GM23338 (cell line): ENCODE results near the gene ZNF516. TPM values are rescaled to one million over a fixed set of nuclear protein-coding genes. Genes with fewer than 3 reads are reported as not detected.

Experiments
- ATAC-seq: fragments of 200-7000 bp; cut with Tn5 transposase; 3 replicates; pipeline ENCODE4 v1.9.1; 2020
- DNase-seq: peaks from one replicate; pipeline ENCODE4 v3.0.0-alpha.2; 2015; ENCODE audit warnings: low spot score
- H2AFZ ChIP-seq: fragments of 200-600 bp; sonication (generic); 2 replicates; pipeline ENCODE4 v1.8.0; 2016; ENCODE audit warnings: antibody characterized with exemption, mild to moderate bottlenecking, moderate library complexity
- H3F3A ChIP-seq: fragments of 200-600 bp; sonication (generic); replicated peaks from 2 replicates; pipeline ENCODE4 v1.8.0; 2017; ENCODE audit warnings: antibody characterized with exemption, mixed run types, low read depth
- H3K27ac ChIP-seq: fragments of 200-600 bp; sonication (generic); 2 replicates; pipeline ENCODE4 v1.6.1; 2016; ENCODE audit warnings: low read depth
- H3K27me3 ChIP-seq: fragments of 200-600 bp; sonication (generic); 2 replicates; pipeline ENCODE4 v1.8.0; 2016; ENCODE audit warnings: mild to moderate bottlenecking, mixed run types, moderate library complexity; ENCODE audit not compliant: insufficient read depth
- H3K36me3 ChIP-seq: fragments of 200-600 bp; sonication (generic); 2 replicates; pipeline ENCODE4 v1.8.0; 2016; ENCODE audit warnings: mild to moderate bottlenecking; ENCODE audit not compliant: insufficient read depth
- H3K4me1 ChIP-seq: fragments of 200-600 bp; sonication (generic); 2 replicates; pipeline ENCODE4 v1.8.0; 2016; ENCODE audit warnings: mild to moderate bottlenecking, moderate library complexity; ENCODE audit not compliant: insufficient read depth
- H3K4me2 ChIP-seq: fragments of 200-600 bp; sonication (generic); 2 replicates; pipeline ENCODE4 v1.7.1; 2017; ENCODE audit warnings: mixed run types
- H3K4me3 ChIP-seq: fragments of 200-600 bp; sonication (generic); 2 replicates; pipeline ENCODE4 v1.6.1; 2016; ENCODE audit warnings: mixed run types
- H3K79me2 ChIP-seq: fragments of 200-600 bp; sonication (generic); replicated peaks from 2 replicates; pipeline ENCODE4 v1.8.0; 2017; ENCODE audit warnings: mild to moderate bottlenecking; ENCODE audit not compliant: insufficient read depth
- H3K9me2 ChIP-seq: fragments of 200-600 bp; sonication (generic); 2 replicates; pipeline ENCODE4 v1.8.0; 2017; ENCODE audit not compliant: insufficient read depth
- H4K20me1 ChIP-seq: fragments of 200-600 bp; sonication (generic); replicated peaks from 2 replicates; pipeline ENCODE4 v1.8.0; 2017; ENCODE audit warnings: mild to moderate bottlenecking; ENCODE audit not compliant: insufficient read depth
- H3K27ac Mint-ChIP-seq: 2 replicates; pipeline ENCODE4 v1.8.0; 2020; ENCODE audit warnings: inconsistent platforms, mild to moderate bottlenecking, moderate library complexity, mixed read lengths
- H3K27me3 Mint-ChIP-seq: 3 replicates; pipeline ENCODE4 v1.8.0; 2022; ENCODE audit warnings: low read depth, mild to moderate bottlenecking, moderate library complexity, mixed read lengths, inconsistent platforms; ENCODE audit not compliant: insufficient read depth, poor library complexity
- H3K36me3 Mint-ChIP-seq: 3 replicates; pipeline ENCODE4 v1.8.0; 2021; ENCODE audit warnings: low read depth, mild to moderate bottlenecking, inconsistent platforms, moderate library complexity, mixed read lengths
- H3K4me1 Mint-ChIP-seq: 3 replicates; pipeline ENCODE4 v1.8.0; 2020; ENCODE audit warnings: mild to moderate bottlenecking, inconsistent platforms, mixed read lengths
- H3K4me3 Mint-ChIP-seq: 3 replicates; pipeline ENCODE4 v1.8.0; 2021; ENCODE audit warnings: moderate library complexity, mild to moderate bottlenecking, inconsistent platforms, mixed read lengths
- H3K9me3 Mint-ChIP-seq: 3 replicates; pipeline ENCODE4 v1.8.0; 2020; ENCODE audit warnings: moderate library complexity, mild to moderate bottlenecking, inconsistent platforms, mixed read lengths
- EZH2 ChIP-seq: fragments of 200-600 bp; sonication (generic); IDR thresholded peaks from one replicate; pipeline ENCODE4 v1.8.0; 2017; ENCODE audit warnings: antibody characterized with exemption, mild to moderate bottlenecking, low read depth; ENCODE audit not compliant: unreplicated experiment
- EZH2phosphoT487 ChIP-seq: fragments of 200-600 bp; sonication (generic); IDR thresholded peaks from one replicate; pipeline ENCODE4 v1.8.1; 2018; ENCODE audit warnings: antibody characterized with exemption; ENCODE audit not compliant: unreplicated experiment
- JUNB ChIP-seq: IDR thresholded peaks from one replicate; pipeline ENCODE4 v1.6.1; 2016; ENCODE audit warnings: antibody characterized with exemption; ENCODE audit not compliant: unreplicated experiment
- NANOG ChIP-seq: IDR thresholded peaks from 2 replicates; pipeline ENCODE4 v1.6.1; 2016; ENCODE audit warnings: antibody characterized with exemption, borderline replicate concordance
- ZNF114 ChIP-seq: fragments of 250-450 bp; sonication (Bioruptor Pico); IDR thresholded peaks from 2 replicates; pipeline ENCODE4 v1.5.0; 2020; ENCODE audit warnings: mild to moderate bottlenecking, moderate library complexity
- ZNF462 ChIP-seq: fragments of 250-450 bp; sonication (Bioruptor Pico); IDR thresholded peaks from 2 replicates; pipeline ENCODE4 v1.5.0; 2020; ENCODE audit warnings: mild to moderate bottlenecking, moderate library complexity
- polyA plus RNA-seq: library from polyadenylated mRNA; unstranded; fragments of >200 nt; fragmentation: Nextera tagmentation; extraction: Ambion mirVana; gene quantifications from 2 replicates; pipeline ENCODE4 v1.2.1, GENCODE V29; 2016
- total RNA-seq: library from RNA; depleted of rRNA; stranded (reverse); fragments of >200 nt; shearing (Covaris generic); gene quantifications from 2 replicates; pipeline ENCODE4 v1.2.3, GENCODE V29; 2014

ZNF516 gene
- total and polyA plus RNA-seq, 2 experiments from 2014 or later: 11.9 to 24.2 TPM

- no peak for TF ChIP-seq ZNF462 (CRISPR knock-in tag)
Observed at GRCh38 chr18:76503649-76504386, 8.8 kb upstream of the ZNF516 start (continued).

- no peak for DNase-seq
- TF ChIP-seq JUNB: no peak
- TF ChIP-seq EZH2phosphoT487: no peak
- no peak for TF ChIP-seq ZNF462 (CRISPR knock-in tag)
- no peak for TF ChIP-seq NANOG
- TF ChIP-seq ZNF114 (CRISPR knock-in tag): no peak
- no peak for TF ChIP-seq EZH2
Observed at GRCh38 chr18:76502551-76502950, 7.5 kb upstream of the ZNF516 start.

More at GRCh38 chr18:76502551-76502950, 7.5 kb upstream of the ZNF516 start:
- Mint-ChIP-seq H3K27me3 (peaks cover 15% of the 10 kb centered on the region), H3K9me3 (no peaks in the 10 kb centered on the region), H3K4me3 (no peak overlapping the region), H3K36me3 (no peaks in the 10 kb centered on the region; the same call in 2 of the 3 replicates), H3K27ac (no peak overlapping the region), H3K4me1 (peaks cover 22% of the 10 kb centered on the region)
- H4K20me1 ChIP-seq: no peaks in the 10 kb centered on the region
- H2AFZ ChIP-seq: no peak overlapping the region
- no peaks in the 10 kb centered on the region for H3F3A ChIP-seq
- peaks cover 18% of the 10 kb centered on the region for H3K27me3 ChIP-seq
- H3K4me3 ChIP-seq: no peak overlapping the region
- H3K9me2 ChIP-seq: no peaks in the 10 kb centered on the region
- H3K4me1 ChIP-seq: peaks cover 12% of the 10 kb centered on the region
- ATAC-seq: no peak
- H3K27ac ChIP-seq: no peak overlapping the region
- H3K79me2 ChIP-seq: no peaks in the 10 kb centered on the region
- no peaks in the 10 kb centered on the region for H3K36me3 ChIP-seq
- no peak overlapping the region for H3K4me2 ChIP-seq
